Measurements from ENCODE around the gene RGS11.
"Not testable (repeated sequence)": the region's sequence is repeated elsewhere in the genome, so short reads cannot be mapped to it uniquely, and the experiment has no call there.

RGS11 gene

GRCh38 chr16:263182-263774, 12.5 kb downstream of the RGS11 start:
- no peak for DNase-seq (ENCODE audit: low read depth)

DNA sequence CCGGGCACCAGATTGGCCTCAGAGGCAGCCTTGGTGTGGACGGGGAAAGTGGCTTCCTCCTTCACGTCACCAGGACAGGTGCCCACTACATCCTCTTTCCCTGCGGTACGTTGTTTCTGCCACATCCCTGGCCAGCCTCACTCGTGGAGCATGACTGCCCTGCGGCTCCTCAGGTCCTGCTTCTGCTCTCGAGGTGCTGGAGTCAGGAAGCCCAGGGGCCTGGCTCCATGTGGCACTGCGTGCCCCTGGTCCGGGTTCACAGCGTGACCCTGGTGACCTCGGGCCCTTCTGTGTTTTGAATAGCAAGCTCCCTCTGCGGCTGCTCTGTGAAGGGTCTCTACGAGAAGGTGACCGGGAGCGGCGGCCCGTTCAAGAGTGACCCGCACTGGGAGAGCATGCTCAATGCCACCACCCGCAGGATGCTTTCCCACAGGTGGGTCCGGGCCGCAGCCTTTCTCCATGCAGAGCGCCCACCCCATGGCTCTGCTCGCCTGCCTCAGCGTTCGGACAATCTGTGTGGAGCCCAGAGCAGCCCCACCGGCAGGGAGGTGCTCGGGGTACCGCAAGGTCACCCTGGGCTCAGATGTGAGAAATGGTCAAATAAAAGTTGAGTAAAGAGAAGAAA, 13.5 kb downstream of the RGS11 start:
- DNase-seq (ENCODE audit: low read depth) = no peak

DNA sequence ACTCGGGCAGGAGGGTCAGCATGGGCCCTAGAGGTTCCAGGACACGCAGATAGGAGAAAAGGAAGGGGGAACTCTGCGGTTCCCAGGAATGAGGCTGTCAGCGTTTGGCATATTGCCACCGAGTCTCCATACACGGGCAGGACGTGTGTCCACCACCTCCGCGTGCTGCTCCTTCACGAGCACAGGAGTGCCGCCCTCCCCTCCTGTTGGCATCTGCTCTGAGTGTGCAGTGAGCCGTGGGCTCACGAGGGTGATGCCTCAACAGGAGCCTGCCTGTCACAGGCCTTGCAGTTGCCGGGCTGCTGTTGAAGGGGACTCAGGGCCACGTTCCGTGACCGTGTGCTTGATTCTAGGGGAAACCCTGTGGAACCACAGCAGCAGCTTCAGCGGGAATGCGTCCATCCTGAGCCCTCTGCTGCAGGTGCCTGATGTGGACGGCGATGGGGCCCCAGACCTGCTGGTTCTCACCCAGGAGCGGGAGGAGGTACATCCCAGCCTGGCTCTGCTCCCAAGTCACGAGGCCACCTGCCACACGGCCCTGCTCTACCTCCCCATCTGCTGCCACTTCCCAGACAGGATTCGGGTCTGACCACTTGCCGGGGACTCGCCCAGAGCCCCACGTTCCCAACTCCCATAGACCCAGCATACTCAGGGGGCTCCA, 14.6 kb downstream of the RGS11 start:
- DNase-seq (ENCODE audit: low read depth) = no peak

DNA sequence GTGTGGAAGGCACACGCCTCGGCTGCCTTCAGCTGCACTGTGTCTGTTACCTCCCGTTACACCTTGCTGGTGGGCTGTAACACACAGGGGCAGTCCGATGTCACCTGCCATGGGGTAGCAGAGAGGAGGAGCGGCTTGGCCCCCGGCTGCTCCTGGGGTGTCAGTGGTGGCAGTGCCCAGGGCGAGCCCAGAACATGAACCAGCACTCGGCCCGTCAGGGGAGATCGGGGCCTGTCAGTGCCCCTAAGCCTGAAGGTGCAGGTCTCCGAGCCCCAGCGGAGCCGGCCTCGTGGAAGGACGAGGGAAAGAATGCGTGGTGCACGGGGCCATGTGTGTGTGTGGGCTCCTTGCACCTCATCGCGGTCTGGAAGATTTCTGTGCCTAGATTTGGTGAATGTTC, 15.4 kb downstream of the RGS11 start:
- no peak for DNase-seq (ENCODE audit: low read depth)

DNA sequence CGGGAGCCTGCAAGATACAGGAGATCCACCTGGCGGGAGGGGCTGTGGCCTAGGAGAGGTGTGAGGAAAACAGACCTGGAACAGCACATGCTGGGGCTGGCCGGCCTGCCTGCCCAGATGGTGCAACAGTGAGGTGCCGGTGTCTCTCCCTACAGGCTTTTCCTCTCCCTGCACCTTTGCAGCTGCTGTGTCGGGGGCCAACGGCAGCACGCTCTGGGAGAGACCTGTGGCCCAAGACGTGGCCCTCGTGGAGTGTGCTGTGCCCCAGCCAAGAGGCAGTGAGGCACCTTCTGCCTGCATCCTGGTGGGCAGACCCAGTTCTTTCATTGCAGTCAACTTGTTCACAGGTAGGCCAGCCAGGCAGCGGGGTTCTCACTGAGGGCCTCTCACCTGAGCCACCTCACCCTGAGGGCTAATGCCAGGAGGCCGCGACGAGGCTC, 15.9 kb downstream of the RGS11 start:
- no peak for DNase-seq (ENCODE audit: low read depth)

GRCh38 chr16:259226-259625, 16.5 kb downstream of the RGS11 start:
- no peak for DNase-seq (ENCODE audit: low read depth)

DNA sequence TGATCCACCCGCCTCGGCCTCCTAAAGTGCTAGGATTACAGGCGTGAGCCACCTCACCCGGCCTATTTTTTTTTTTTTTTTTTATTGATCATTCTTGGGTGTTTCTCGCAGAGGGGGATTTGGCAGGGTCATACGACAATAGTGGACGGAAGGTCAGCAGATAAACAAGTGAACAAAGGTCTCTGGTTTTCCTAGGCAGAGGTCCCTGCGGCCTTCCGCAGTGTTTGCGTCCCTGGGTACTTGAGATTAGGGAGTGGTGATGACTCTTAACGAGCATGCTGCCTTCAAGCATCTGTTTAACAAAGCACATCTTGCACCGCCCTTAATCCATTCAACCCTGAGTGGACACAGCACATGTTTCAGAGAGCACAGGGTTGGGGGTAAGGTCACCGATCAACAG, 17.7 kb downstream of the RGS11 start:
- DNase-seq (ENCODE audit: low read depth) = not testable (repeated sequence)

GRCh38 chr16:255183-255582, 20.6 kb downstream of the RGS11 start:
- DNase-seq (ENCODE audit: low read depth) = no peak

GRCh38 chr16:254461-254860, 21.3 kb downstream of the RGS11 start:
- no peak for DNase-seq (ENCODE audit: low read depth)

DNA sequence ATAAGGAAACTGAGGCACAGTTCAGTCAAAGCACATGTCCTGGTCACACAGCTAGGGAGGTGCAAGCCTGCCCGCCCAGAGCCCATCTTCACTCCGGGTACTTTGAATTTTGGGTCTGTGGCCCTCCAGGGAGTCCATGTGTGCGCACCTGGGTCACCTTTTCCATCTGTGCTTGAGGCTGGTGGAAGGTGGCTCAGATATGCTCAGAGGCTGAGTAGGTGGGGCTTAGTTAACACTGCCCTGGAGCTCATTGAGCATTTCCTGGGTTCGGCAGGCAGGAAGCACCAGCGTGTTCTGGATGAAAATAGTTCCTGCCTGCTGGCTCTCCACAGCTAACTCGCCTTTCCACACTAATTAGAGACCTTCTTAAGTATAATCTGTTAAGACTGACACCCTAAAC, 21.9 kb downstream of the RGS11 start:
- DNase-seq (ENCODE audit: low read depth) = no peak

DNA sequence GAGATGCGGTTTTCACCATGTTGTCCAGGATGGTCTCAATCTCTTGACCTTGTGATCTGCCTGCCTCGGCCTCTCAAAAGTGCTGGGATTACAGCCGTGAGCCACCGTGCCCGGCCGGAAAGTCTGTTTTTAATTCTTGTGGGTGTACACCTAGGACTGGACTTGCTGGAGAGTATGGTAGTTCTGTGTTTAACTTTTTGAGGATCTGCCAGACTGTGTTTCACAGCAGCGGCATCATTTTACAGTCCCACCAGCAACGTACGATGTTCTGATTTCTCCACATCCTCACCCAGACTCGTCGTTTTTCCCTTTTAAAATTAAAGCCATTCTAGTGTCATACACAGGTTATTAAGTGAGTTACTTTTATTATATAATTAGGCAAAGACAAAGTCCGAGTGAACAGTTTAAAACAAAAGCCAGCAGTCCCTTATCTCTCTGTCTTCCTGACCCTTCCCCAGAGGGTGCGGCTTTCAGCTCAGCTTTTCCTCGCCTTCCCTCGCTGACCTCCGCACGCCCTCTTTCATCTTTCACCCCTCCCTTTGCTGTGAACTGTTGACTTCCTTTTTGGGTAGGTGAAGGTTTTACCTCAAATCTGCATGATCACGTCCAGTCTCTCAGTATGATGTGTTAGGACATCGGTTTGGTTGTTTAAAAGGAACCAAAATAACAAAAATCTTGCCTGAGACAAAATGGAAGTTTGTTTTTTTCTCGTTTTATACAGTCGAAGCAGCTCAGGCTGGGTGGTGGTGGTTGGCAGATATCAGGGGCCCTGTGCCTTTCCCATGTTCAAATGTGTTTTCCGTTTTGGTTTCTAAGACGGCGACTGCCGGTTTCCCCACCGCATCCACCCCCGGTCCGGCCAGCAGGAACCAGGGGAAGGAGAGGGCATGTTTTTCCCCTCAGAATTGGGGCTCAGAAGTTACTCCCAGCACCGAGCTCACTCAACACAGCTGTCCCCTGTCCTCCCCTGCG, 23.1 kb downstream of the RGS11 start:
- no peak for DNase-seq (ENCODE audit: low read depth)

GRCh38 chr16:249431-249830, 26.3 kb downstream of the RGS11 start:
- DNase-seq (ENCODE audit: low read depth) = no peak

DNA sequence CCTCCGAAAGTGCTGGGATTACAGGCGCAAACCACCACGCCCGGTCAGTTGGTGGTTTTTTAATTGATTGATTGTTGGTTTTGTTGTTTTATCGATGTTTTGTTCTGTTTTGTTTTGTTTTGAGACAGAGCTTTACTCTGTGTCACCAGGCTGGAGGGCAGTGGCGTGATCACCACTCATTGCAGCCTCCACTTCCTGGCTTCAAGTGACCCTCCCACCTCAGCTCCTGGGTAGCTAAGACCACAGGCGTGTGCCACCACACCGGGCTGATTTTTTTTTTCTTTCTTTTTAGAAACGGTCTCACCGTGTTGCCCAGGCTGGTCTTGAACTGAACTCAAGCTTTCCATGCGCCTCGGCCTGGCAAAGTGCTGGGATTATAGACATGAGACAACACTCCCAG, 28.7 kb downstream of the RGS11 start:
- DNase-seq (ENCODE audit: low read depth) = no peak

- DNase-seq (ENCODE audit: low read depth) = no peak
Observed at GRCh38 chr16:245105-245504, 30.6 kb downstream of the RGS11 start.

- DNase-seq (ENCODE audit: low read depth) = no peak
Observed at GRCh38 chr16:243348-243747, 32.4 kb downstream of the RGS11 start.

DNA sequence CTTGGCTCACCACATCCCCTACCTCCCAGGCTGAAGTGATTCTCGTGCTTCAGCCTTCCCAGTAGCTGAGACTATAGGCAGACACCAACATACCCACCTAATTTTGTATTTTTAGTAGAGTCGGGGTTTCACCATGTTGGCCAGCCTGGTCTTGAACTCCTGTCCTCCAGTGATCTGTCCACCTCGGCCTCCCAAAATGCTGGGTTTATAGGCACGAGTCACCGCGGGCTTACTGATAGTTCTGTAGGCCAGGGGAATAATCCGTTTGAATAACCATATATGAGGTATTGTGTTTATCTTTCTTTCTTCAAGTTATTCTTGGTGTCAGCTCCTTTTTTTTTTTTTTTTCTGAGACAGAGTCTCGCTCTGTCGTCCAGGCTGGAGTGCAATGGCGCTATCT, 33.5 kb downstream of the RGS11 start:
- no peak for DNase-seq (ENCODE audit: low read depth)

DNA sequence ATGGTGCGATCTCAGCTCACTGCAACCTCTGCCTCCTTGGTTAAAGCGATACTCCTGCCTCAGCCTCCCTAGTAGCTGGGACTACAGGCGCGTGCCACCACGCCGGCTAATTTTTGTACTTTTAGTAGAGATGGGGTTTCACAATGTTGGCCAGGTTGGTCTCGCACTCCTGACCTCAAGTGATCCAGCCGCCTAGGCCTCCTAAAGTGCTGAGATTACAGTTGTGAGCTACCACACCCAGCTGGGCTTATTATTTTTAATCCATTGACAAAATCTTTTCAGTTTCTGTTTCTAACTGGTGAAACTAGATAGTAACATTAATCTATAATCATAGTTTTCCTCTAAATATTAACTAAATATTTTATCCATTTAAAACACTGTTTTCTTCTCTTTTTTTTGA, 35.2 kb downstream of the RGS11 start:
- no peak for DNase-seq (ENCODE audit: low read depth)

GRCh38 chr16:239948-240277, 35.8 kb downstream of the RGS11 start:
- peak; percentile 2 for DNase-seq (ENCODE audit: low read depth)

- peak; percentile 92 for DNase-seq (ENCODE audit: low read depth)
Observed at GRCh38 chr16:234468-235305, 41.1 kb downstream of the RGS11 start, which contains the start of gene FAM234A. Gene FAM234A (plus strand): TSS chr16:234821. CDS start chr16:254414, 19,593 bp downstream.

- no peak for DNase-seq (ENCODE audit: low read depth)
Observed at GRCh38 chr16:230949-231348, 44.8 kb downstream of the RGS11 start.

DNA sequence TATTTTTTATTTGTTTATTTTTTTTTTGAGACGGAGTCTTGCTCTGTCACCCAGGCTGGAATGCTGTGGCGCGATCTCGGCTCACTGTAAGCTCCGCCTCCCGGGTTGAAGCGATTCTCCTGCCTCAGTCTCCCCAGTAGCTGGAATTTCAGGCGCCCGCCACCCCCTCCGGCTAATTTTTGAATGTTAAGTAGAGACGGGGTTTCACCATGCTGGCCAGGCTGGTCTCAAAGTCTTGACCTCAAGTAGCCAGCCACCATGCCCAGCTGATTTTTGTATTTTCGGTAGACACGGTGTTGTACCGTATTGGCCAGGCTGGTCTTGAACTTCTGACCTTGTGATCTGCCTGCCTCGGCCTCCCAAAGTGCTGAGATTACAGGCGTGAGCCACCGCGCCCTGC, 45.4 kb downstream of the RGS11 start:
- DNase-seq (ENCODE audit: low read depth) = not testable (repeated sequence)
